Stimulated activated CD8-positive, alpha-beta memory T cell treated with anti-CD3 and anti-CD28 coated beads, Interleukin-7, amount 100 ng/mL, for 48 hours (primary cell): ENCODE data around the gene MYMK.
"Not testable (repeated sequence)": the region's sequence is repeated elsewhere in the genome, so short reads cannot be mapped to it uniquely, and the experiment has no call there.

Source experiments
- DNase-seq, 2 donors: peaks; one replicate each; pipeline ENCODE4 v3.0.0-alpha.2; 2020; ENCODE audit warnings: low read depth in 1 of 2; ENCODE audit errors: extremely low read depth in 1 of 2

MYMK gene

GRCh38 chr9:133524679-133525228 lies at the start of gene MYMK:
Gene MYMK, minus strand, starts transcription at chr9:133524959. Its CDS starts 115 bp downstream, at chr9:133524844.
- DNase-seq = no peak

GRCh38 chr9:133573791-133574515 lies 49.2 kb upstream of the MYMK start:
- no peak for DNase-seq

GRCh38 chr9:133572821-133573361 lies 48.1 kb upstream of the MYMK start:
- no peak for DNase-seq

GRCh38 chr9:133571896-133572595 lies 47.3 kb upstream of the MYMK start:
- no peak for DNase-seq

- no peak for DNase-seq
Measured at GRCh38 chr9:133571391-133571890, 46.7 kb upstream of the MYMK start.

GRCh38 chr9:133570691-133571080 lies 45.9 kb upstream of the MYMK start:
- no peak for DNase-seq

- no peak for DNase-seq
Measured at GRCh38 chr9:133569891-133570690, 45.3 kb upstream of the MYMK start.

- no peak for DNase-seq
Measured at GRCh38 chr9:133569121-133569785, 44.5 kb upstream of the MYMK start.

GRCh38 chr9:133568186-133568585 lies 43.4 kb upstream of the MYMK start:
- no peak for DNase-seq

GRCh38 chr9:133566817-133567216 lies 42.1 kb upstream of the MYMK start:
- no peak for DNase-seq

- no peak for DNase-seq
Measured at GRCh38 chr9:133566382-133566781, 41.6 kb upstream of the MYMK start.

GRCh38 chr9:133564451-133565116 lies 39.8 kb upstream of the MYMK start:
- DNase-seq = no peak

- DNase-seq = not testable (repeated sequence)
Measured at GRCh38 chr9:133563814-133564213, 39.1 kb upstream of the MYMK start.

- DNase-seq = no peak
Measured at GRCh38 chr9:133563291-133563796, 38.6 kb upstream of the MYMK start.

- no peak for DNase-seq
Measured at GRCh38 chr9:133562611-133563290, 38.0 kb upstream of the MYMK start.

- no peak for DNase-seq
Measured at GRCh38 chr9:133561976-133562554, 37.3 kb upstream of the MYMK start.

- DNase-seq = no peak
Measured at GRCh38 chr9:133560944-133561343, 36.2 kb upstream of the MYMK start.

- no peak for DNase-seq
Measured at GRCh38 chr9:133560311-133560710, 35.6 kb upstream of the MYMK start.
